ENCODE measurements around the gene CHST15. TPM values are rescaled to one million over a fixed set of nuclear protein-coding genes. Genes with fewer than 3 reads are reported as not detected.
A peak's percentile ranks its signal among the peaks of the same experiment; 100 is the strongest.

CHST15 gene
- total RNA-seq, 1 experiment from 2014 or later, result 17.1 TPM

- H3K9me2 ChIP-seq (replicated peaks; ENCODE audit: low read length), result no peaks in the 10 kb centered on the region
- H3K4me3 ChIP-seq (ENCODE audit: low read length), result no peak overlapping the region
- POLR2A ChIA-PET (ENCODE audit: unreplicated experiment), result no interaction called here
- CTCF ChIA-PET, result no interaction called here
- no peak overlapping the region for H3K9ac ChIP-seq (ENCODE audit: low read length)
- no peaks in the 10 kb centered on the region for H3K79me2 ChIP-seq (ENCODE audit: low read length)
- no peaks in the 10 kb centered on the region for H3K27me3 ChIP-seq (ENCODE audit: low read length)
- H2AFZ ChIP-seq (ENCODE audit: low read length), result no peak overlapping the region
- intact Hi-C loops (cut with micrococcal nuclease), result no loop called here
- no peaks in the 10 kb centered on the region for H3K9me3 ChIP-seq (ENCODE audit: low read length)
- ATAC-seq (peak; percentile 50; the same call in 1 of the 2 replicates), DNase-seq (peak; percentile 42)
- no peaks in the 10 kb centered on the region for H3K4me1 ChIP-seq (ENCODE audit: insufficient read depth, low read length)
- no peak overlapping the region for H3K27ac ChIP-seq (ENCODE audit: low read length)
- H3K36me3 ChIP-seq (ENCODE audit: low read depth, low read length), result no peaks in the 10 kb centered on the region
- H3K4me2 ChIP-seq (ENCODE audit: low read length), result no peak overlapping the region
- no peak for TF ChIP-seq EZH2phosphoT487 (IDR thresholded peaks at IDR 0.05; ENCODE audit: borderline replicate concordance, low read length)
- TF ChIP-seq, protein P1, sequence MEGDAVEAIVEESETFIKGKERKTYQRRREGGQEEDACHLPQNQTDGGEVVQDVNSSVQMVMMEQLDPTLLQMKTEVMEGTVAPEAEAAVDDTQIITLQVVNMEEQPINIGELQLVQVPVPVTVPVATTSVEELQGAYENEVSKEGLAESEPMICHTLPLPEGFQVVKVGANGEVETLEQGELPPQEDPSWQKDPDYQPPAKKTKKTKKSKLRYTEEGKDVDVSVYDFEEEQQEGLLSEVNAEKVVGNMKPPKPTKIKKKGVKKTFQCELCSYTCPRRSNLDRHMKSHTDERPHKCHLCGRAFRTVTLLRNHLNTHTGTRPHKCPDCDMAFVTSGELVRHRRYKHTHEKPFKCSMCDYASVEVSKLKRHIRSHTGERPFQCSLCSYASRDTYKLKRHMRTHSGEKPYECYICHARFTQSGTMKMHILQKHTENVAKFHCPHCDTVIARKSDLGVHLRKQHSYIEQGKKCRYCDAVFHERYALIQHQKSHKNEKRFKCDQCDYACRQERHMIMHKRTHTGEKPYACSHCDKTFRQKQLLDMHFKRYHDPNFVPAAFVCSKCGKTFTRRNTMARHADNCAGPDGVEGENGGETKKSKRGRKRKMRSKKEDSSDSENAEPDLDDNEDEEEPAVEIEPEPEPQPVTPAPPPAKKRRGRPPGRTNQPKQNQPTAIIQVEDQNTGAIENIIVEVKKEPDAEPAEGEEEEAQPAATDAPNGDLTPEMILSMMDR (conservative IDR thresholded peaks at IDR 0.05; ENCODE audit: low read depth, low read length), result peak; percentile 61
- no TSS peak for BruUV-seq (replicated peaks)
- no peaks in the 10 kb centered on the region for H3F3A ChIP-seq (ENCODE audit: low read length, unreplicated experiment)
- no peaks in the 10 kb centered on the region for H4K20me1 ChIP-seq (ENCODE audit: low read length)
Measured at GRCh38 chr10:124125305-124126116, 32.1 kb upstream of the CHST15 start.

- ATAC-seq, result no peak
- Histone ChIP-seq H3K27me3 (ENCODE audit: low read length) (no peaks in the 10 kb centered on the region), H3K9me3 (ENCODE audit: low read length) (no peaks in the 10 kb centered on the region), H3K9ac (ENCODE audit: low read length) (no peak overlapping the region), H3K4me1 (ENCODE audit: insufficient read depth, low read length) (no peaks in the 10 kb centered on the region), H2AFZ (ENCODE audit: low read length) (no peak overlapping the region), H4K20me1 (ENCODE audit: low read length) (no peaks in the 10 kb centered on the region), H3K79me2 (ENCODE audit: low read length) (no peaks in the 10 kb centered on the region), H3K4me2 (ENCODE audit: low read length) (no peak overlapping the region), H3K9me2 (replicated peaks; ENCODE audit: low read length) (no peaks in the 10 kb centered on the region), H3K36me3 (ENCODE audit: low read depth, low read length) (no peaks in the 10 kb centered on the region), H3K4me3 (ENCODE audit: low read length) (no peak overlapping the region), H3K27ac (ENCODE audit: low read length) (no peak overlapping the region), H3F3A (ENCODE audit: low read length, unreplicated experiment) (no peaks in the 10 kb centered on the region)
- BruUV-seq (replicated peaks), result no TSS peak
- TF ChIP-seq, protein P1 (conservative IDR thresholded peaks at IDR 0.05; ENCODE audit: low read depth, low read length), result no peak
- TF ChIP-seq EZH2phosphoT487 (IDR thresholded peaks at IDR 0.05; ENCODE audit: borderline replicate concordance, low read length) (no peak), EZH2 (IDR thresholded peaks at IDR 0.05; ENCODE audit: low read length, unreplicated experiment) (no peak)
- ChIA-PET POLR2A (ENCODE audit: unreplicated experiment) (no interaction called here), CTCF (no interaction called here)
- intact Hi-C loops (cut with micrococcal nuclease), result no loop called here
- DNase-seq, result no peak
Measured at GRCh38 chr10:124124769-124125161, 31.4 kb upstream of the CHST15 start.

DNA sequence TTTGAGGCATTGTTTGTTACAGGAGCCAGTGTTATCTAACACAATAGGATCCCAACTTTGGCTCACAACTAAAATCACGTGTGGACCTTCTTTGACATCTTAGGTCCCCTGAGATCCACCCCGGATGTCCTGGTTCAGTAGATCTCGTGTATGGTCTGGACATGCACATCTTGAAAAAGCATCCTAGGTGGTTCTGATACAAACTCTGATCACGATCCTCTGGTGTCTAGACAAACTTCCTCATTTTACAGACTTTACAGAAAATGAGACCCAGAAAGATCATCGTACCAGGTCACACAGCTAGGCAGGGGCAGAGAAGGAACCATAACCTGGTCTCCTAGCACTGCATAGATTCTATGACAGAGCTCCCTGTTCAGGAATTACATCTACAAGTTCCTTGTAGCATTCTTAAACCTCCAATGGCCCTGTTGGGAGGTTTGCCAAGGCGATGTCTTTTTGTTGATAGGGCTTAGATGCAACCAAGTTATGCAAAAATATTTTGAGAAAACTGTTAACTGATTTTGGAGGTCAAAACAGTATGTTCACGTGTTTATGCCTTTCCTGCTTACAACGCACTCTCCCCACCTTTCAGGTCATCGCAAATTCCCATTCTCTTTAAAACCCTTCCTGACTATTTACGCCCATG is 30.8 kb upstream of the CHST15 start:
- Histone ChIP-seq H3F3A (ENCODE audit: low read length, unreplicated experiment) (no peaks in the 10 kb centered on the region), H3K79me2 (ENCODE audit: low read length) (no peaks in the 10 kb centered on the region), H3K27ac (ENCODE audit: low read length) (no peak overlapping the region), H3K27me3 (ENCODE audit: low read length) (no peaks in the 10 kb centered on the region), H3K9me3 (ENCODE audit: low read length) (no peaks in the 10 kb centered on the region), H3K9ac (ENCODE audit: low read length) (no peak overlapping the region), H3K9me2 (replicated peaks; ENCODE audit: low read length) (no peaks in the 10 kb centered on the region), H4K20me1 (ENCODE audit: low read length) (no peaks in the 10 kb centered on the region), H3K36me3 (ENCODE audit: low read depth, low read length) (no peaks in the 10 kb centered on the region), H3K4me3 (ENCODE audit: low read length) (no peak overlapping the region), H2AFZ (ENCODE audit: low read length) (no peak overlapping the region), H3K4me1 (ENCODE audit: insufficient read depth, low read length) (no peaks in the 10 kb centered on the region), H3K4me2 (ENCODE audit: low read length) (no peak overlapping the region)
- ATAC-seq, result no peak
- intact Hi-C loops (cut with micrococcal nuclease), result no loop called here
- ChIA-PET POLR2A (ENCODE audit: unreplicated experiment) (no interaction called here), CTCF (no interaction called here)
- TF ChIP-seq EZH2 (IDR thresholded peaks at IDR 0.05; ENCODE audit: low read length, unreplicated experiment) (no peak), EZH2phosphoT487 (IDR thresholded peaks at IDR 0.05; ENCODE audit: borderline replicate concordance, low read length) (no peak)
- TF ChIP-seq, protein P1 (conservative IDR thresholded peaks at IDR 0.05; ENCODE audit: low read depth, low read length), result no peak
- no peak for DNase-seq
- no TSS peak for BruUV-seq (replicated peaks)

Data from PC-3 (cell line).